ENCODE data around the gene NOTCH1.

DNA sequence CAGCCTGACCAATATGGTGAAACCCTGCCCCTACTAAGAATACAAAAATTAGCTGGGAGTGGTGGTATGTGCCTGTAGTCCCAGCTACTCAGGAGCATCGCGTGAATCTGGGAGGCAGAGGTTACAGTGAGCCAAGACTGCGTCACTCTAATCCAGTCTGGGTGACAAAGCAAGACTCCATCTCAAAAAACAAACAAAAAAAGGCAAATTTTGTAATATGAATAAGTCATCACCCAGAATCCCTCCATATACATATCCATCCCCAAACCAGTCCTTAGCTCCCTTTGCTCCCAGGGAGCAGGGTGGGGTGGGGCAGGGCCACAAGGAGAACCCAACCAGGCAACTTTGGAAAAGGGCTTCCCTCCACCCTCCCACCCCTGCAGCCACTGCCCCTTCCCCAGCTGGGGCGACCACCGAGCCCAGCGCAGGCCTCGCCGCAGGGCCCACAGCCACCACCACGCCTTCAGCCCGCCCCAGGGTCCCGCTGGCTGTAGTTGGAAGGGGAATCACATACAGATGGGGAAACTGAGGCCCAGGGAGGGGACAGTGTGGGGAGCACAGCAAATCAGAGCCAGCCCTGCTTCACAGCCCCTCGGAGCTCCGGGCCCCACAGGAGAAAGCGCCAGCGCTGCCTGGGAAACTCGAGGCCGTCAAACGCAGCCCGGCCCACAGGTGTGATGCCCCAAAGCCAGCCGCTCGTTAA lies 7.8 kb downstream of the NOTCH1 start:
- TF ChIP-seq ETV6 (CRISPR knock-in tag; IDR thresholded peaks at IDR 0.05) = no peak
- TF ChIP-seq, protein P1, sequence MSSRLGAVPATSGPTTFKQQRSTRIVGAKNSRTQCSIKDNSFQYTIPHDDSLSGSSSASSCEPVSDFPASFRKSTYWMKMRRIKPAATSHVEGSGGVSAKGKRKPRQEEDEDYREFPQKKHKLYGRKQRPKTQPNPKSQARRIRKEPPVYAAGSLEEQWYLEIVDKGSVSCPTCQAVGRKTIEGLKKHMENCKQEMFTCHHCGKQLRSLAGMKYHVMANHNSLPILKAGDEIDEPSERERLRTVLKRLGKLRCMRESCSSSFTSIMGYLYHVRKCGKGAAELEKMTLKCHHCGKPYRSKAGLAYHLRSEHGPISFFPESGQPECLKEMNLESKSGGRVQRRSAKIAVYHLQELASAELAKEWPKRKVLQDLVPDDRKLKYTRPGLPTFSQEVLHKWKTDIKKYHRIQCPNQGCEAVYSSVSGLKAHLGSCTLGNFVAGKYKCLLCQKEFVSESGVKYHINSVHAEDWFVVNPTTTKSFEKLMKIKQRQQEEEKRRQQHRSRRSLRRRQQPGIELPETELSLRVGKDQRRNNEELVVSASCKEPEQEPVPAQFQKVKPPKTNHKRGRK (CRISPR knock-in tag; IDR thresholded peaks at IDR 0.05; ENCODE audit: borderline replicate concordance) = no peak
- no peak for TF ChIP-seq TEAD1 (CRISPR knock-in tag; IDR thresholded peaks at IDR 0.05)
- no peak for TF ChIP-seq KAT7 (CRISPR knock-in tag; IDR thresholded peaks at IDR 0.05; ENCODE audit: borderline replicate concordance)
- TF ChIP-seq, protein P2, sequence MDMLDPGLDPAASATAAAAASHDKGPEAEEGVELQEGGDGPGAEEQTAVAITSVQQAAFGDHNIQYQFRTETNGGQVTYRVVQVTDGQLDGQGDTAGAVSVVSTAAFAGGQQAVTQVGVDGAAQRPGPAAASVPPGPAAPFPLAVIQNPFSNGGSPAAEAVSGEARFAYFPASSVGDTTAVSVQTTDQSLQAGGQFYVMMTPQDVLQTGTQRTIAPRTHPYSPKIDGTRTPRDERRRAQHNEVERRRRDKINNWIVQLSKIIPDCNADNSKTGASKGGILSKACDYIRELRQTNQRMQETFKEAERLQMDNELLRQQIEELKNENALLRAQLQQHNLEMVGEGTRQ (CRISPR knock-in tag; IDR thresholded peaks at IDR 0.05) = no peak
- TF ChIP-seq, protein P3, sequence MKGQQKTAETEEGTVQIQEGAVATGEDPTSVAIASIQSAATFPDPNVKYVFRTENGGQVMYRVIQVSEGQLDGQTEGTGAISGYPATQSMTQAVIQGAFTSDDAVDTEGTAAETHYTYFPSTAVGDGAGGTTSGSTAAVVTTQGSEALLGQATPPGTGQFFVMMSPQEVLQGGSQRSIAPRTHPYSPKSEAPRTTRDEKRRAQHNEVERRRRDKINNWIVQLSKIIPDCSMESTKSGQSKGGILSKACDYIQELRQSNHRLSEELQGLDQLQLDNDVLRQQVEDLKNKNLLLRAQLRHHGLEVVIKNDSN (CRISPR knock-in tag; IDR thresholded peaks at IDR 0.05) = no peak

Data from WTC11 (cell line).